ENCODE results near the gene C6.

- no peak for TF ChIP-seq POLR2A (IDR thresholded peaks at IDR 0.05)
- TF ChIP-seq POLR2AphosphoS5 (IDR thresholded peaks at IDR 0.05) = no peak
- TF ChIP-seq CTCF (IDR thresholded peaks at IDR 0.05) = no peak
These were observed 27.2 kb downstream of the C6 start for GRCh38 chr5:41186143-41186542.
